Cardiac muscle cell (in vitro differentiated cells and primary cell): ENCODE data around the gene CAPN9. TPM values are rescaled to one million over a fixed set of nuclear protein-coding genes. Genes with fewer than 3 reads are reported as not detected.
A peak's percentile ranks its signal among the peaks of the same experiment; 100 is the strongest.

Experiments
- DNase-seq, 2 donors: peaks; one replicate each; pipeline versions ENCODE4 v3.0.0 to v3.0.0-alpha.2; 2010 to 2017; ENCODE audit warnings: low read depth in 1 of 2, low spot score in 1 of 2
- H3K27ac ChIP-seq: fragments of 200-600 bp; sonication (generic); 2 replicates; pipeline ENCODE4 v1.5.1; 2016
- H3K27me3 ChIP-seq: fragments of 200-600 bp; sonication (generic); 2 replicates; pipeline ENCODE4 v1.6.0; 2016; ENCODE audit warnings: control low read depth
- H3K36me3 ChIP-seq: fragments of 200-600 bp; sonication (generic); 2 replicates; pipeline ENCODE4 v1.5.1; 2016; ENCODE audit warnings: control low read depth
- H3K4me1 ChIP-seq: fragments of 200-600 bp; sonication (generic); 2 replicates; pipeline ENCODE4 v1.8.1; 2017; ENCODE audit warnings: low read depth, mild to moderate bottlenecking, mixed run types
- H3K4me3 ChIP-seq: fragments of 200-600 bp; sonication (generic); 2 replicates; pipeline ENCODE4 v1.5.1; 2016; ENCODE audit warnings: mild to moderate bottlenecking
- H3K9me3 ChIP-seq: fragments of 200-600 bp; sonication (generic); 2 replicates; pipeline ENCODE4 v1.5.1; 2017; ENCODE audit warnings: low read depth, mild to moderate bottlenecking, control low read depth
- polyA plus RNA-seq: library from polyadenylated mRNA; unstranded; fragments of >200 nt; fragmentation: Nextera tagmentation; extraction: Ambion mirVana; gene quantifications from 2 replicates; pipeline ENCODE4 v1.2.1, GENCODE V29; 2016
- total RNA-seq: library from RNA; depleted of rRNA; stranded (reverse); fragments of >200 nt; gene quantifications from 2 replicates; pipeline ENCODE4 v1.2.3, GENCODE V29; 2016
- TF ChIP-seq, protein P1 (sequence below): IDR thresholded peaks from 2 replicates; pipeline ENCODE4 v1.5.1; 2012; ENCODE audit warnings: low read depth, mild to moderate bottlenecking, low read length

The CAPN9 gene
- total and polyA plus RNA-seq, 2 experiments from 2014 or later: 0.12 to 0.87 TPM

DNA sequence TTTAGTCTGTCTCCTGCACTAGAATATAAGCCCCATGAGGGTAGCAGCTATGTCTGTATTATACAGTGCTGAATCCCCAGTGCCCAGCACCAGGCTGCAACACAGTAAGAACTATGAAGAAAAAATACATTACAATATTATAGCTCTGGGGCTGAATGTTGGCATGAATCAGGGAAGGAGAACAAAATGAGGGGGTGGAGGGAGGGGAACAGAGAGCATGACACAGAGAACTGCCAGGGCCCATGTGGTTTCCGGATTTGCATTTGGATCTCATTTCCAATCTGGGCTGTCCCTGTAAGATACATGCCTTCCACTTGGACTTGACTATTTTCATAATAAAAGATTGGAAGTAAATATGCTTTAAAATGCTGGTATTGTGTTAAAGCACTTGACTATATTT lies 85.3 kb downstream of the CAPN9 start:
- Histone ChIP-seq H3K4me3 (no peak overlapping the region), H3K27ac (no peak overlapping the region), H3K36me3 (no peaks in the 10 kb centered on the region), H3K9me3 (no peaks in the 10 kb centered on the region), H3K27me3 (no peaks in the 10 kb centered on the region), H3K4me1 (no peaks in the 10 kb centered on the region)
- DNase-seq: peak in 1 of 2 donors; percentile 40
- TF ChIP-seq, protein P1, sequence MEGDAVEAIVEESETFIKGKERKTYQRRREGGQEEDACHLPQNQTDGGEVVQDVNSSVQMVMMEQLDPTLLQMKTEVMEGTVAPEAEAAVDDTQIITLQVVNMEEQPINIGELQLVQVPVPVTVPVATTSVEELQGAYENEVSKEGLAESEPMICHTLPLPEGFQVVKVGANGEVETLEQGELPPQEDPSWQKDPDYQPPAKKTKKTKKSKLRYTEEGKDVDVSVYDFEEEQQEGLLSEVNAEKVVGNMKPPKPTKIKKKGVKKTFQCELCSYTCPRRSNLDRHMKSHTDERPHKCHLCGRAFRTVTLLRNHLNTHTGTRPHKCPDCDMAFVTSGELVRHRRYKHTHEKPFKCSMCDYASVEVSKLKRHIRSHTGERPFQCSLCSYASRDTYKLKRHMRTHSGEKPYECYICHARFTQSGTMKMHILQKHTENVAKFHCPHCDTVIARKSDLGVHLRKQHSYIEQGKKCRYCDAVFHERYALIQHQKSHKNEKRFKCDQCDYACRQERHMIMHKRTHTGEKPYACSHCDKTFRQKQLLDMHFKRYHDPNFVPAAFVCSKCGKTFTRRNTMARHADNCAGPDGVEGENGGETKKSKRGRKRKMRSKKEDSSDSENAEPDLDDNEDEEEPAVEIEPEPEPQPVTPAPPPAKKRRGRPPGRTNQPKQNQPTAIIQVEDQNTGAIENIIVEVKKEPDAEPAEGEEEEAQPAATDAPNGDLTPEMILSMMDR: no peak

DNA sequence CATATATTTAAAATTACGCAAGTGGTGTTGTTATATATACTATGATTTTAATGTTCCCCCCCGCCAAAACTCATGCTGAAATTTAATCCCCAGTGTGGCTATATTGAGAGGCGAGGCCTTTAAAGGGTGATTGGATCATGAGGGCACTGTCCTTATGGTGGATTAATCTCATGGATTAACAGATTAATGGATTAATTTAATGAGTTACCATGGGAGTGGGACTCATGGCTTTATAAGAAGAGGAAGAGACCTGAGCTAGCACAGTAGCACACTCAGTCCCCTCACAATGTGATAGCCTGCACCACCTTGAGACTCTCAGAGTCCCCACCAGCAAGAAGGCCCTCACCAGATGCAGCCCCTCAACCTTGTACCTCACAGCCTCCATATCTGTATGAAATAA lies 86.3 kb downstream of the CAPN9 start:
- Histone ChIP-seq H3K9me3 (no peaks in the 10 kb centered on the region), H3K4me3 (no peak overlapping the region), H3K27ac (no peak overlapping the region), H3K27me3 (no peaks in the 10 kb centered on the region), H3K4me1 (no peaks in the 10 kb centered on the region), H3K36me3 (peaks cover 3% of the 10 kb centered on the region)
- TF ChIP-seq, protein P1: no peak
- no peak for DNase-seq

DNA sequence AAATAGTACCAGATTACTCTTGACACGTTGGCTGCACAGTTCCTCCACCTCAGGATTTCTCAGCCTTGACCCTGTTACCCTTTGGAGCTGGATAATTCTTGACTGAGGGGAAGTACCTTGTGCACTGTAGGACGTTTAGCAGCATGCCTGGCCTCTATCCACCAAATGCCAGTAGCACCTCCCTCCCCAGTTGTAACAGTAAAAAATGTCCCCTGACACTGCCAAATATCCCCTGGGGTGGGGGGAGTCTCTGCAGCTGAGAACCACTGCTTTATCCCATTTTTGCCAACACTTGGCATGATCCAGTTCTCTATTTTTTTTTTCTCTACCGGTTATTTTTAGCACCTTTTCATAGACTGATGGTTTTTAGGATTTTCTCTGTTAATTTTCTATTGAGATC lies 87.1 kb downstream of the CAPN9 start:
- no peak overlapping the region for H3K4me3 ChIP-seq
- no peaks in the 10 kb centered on the region for H3K27me3 ChIP-seq
- no peak for DNase-seq
- TF ChIP-seq, protein P1: no peak
- no peaks in the 10 kb centered on the region for H3K4me1 ChIP-seq
- no peaks in the 10 kb centered on the region for H3K9me3 ChIP-seq
- no peak overlapping the region for H3K27ac ChIP-seq
- peaks cover 6% of the 10 kb centered on the region for H3K36me3 ChIP-seq

DNA sequence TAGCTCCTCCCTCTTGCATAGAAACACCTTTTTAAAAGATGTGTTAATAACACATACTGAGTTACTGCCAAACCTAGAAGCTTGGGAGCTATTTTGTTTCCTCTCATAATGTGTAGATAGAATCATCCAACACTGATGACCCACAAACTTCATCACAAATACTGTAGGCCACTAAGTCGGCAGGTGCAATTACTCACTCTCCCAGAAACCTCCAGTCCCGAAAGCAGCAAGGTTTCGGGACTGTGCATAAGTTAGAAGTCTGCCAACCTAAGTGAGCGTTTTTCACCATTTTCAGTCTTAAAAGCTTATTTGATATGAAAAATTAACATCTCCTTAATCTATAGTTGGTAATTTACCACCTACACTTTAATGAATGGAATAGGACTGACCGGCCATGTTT lies 89.2 kb downstream of the CAPN9 start:
- Histone ChIP-seq H3K4me1 (no peaks in the 10 kb centered on the region), H3K27ac (no peak overlapping the region), H3K4me3 (no peak overlapping the region), H3K9me3 (no peaks in the 10 kb centered on the region), H3K27me3 (no peaks in the 10 kb centered on the region), H3K36me3 (peaks cover 6% of the 10 kb centered on the region)
- no peak for DNase-seq
- TF ChIP-seq, protein P1: no peak

DNA sequence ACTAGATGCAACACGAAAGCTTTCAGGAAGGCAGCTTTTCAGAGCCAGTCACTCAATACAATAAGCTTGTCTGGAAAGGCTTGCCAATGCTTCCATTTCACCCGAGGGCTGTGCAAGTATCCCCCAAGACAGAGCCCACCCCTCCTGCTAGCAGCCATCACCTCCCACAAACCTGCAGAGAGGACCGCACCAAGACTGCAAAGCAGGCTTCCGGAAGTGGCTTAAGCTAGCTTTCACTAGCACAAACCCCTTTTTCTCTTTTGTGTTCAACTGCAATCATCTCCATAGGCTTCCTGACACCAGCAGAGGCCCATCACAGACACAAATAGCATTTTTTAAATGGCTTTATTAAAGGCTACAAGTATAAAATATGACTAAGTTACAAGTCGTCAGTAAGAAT lies 89.6 kb downstream of the CAPN9 start:
- H3K4me1 ChIP-seq: no peaks in the 10 kb centered on the region
- H3K9me3 ChIP-seq: no peaks in the 10 kb centered on the region
- H3K27me3 ChIP-seq: no peaks in the 10 kb centered on the region
- H3K4me3 ChIP-seq: no peak overlapping the region
- no peak for DNase-seq
- TF ChIP-seq, protein P1: no peak
- H3K36me3 ChIP-seq: peaks cover 7% of the 10 kb centered on the region
- no peak overlapping the region for H3K27ac ChIP-seq

DNA sequence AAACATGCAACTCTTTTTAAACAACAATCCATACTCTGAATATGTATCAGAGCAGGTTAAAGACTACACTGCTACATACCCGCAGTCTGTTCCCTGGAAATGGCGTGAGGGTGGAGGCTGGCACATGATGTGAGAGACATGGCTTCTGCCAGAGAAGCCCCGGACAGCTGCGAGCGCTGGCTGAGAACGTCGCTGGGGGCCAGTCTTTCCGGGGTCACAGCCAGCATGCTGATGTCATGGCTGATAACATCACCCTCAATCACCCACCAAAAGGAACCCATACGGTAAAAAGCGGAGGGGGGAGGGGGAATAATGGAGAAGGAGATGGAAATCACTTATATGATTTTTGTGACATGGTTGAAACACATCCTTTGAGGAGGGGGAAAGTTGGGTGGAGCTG lies 92.0 kb downstream of the CAPN9 start:
- H3K27me3 ChIP-seq: no peaks in the 10 kb centered on the region
- peaks cover 11% of the 10 kb centered on the region for H3K36me3 ChIP-seq
- TF ChIP-seq, protein P1: no peak
- no peak overlapping the region for H3K4me3 ChIP-seq
- no peak for DNase-seq
- no peak overlapping the region for H3K27ac ChIP-seq
- H3K4me1 ChIP-seq: no peaks in the 10 kb centered on the region
- H3K9me3 ChIP-seq: no peaks in the 10 kb centered on the region
